Heart left ventricle (tissue), 16 donors: ENCODE measurements around the gene KRT37. TPM values are rescaled to one million over a fixed set of nuclear protein-coding genes. Genes with fewer than 3 reads are reported as not detected.
A peak's percentile ranks its signal among the peaks of the same experiment; 100 is the strongest.

Source experiments
- ATAC-seq, 4 donors: fragments of 200-7000 bp; cut with Tn5 transposase; one replicate each; pipeline ENCODE4 v1.9.1; 2020 to 2022; ENCODE audit warnings: moderate library complexity in 4 of 4, mild to moderate bottlenecking in 3 of 4, moderate number of reproducible peaks in 1 of 4
- DNase-seq, 5 donors: peaks; one replicate each; pipeline ENCODE4 v3.0.0-alpha.2; 2020
- H3K27ac ChIP-seq, 12 donors: fragments of 200-600 bp; sonication (generic) in 4 of 12; one replicate each; pipeline versions ENCODE4 v1.5.0 to v1.8.0; 2016 to 2022; ENCODE audit warnings: mild to moderate bottlenecking in 2 of 12
- H3K27me3 ChIP-seq, 9 donors: fragments of 200-600 bp; sonication (generic) in 2 of 9; one replicate each; pipeline versions ENCODE4 v1.5.1 to v1.8.0; 2016 to 2022; ENCODE audit warnings: mild to moderate bottlenecking in 3 of 9
- H3K36me3 ChIP-seq, 9 donors: fragments of 200-600 bp; sonication (generic) in 2 of 9; one replicate each; pipeline versions ENCODE4 v1.5.0 to v1.8.0; 2018 to 2022; ENCODE audit warnings: mild to moderate bottlenecking in 2 of 9
- H3K4me1 ChIP-seq, 12 donors: fragments of 200-600 bp; sonication (generic) in 4 of 12; one replicate each; pipeline versions ENCODE4 v1.5.0 to v1.8.0; 2016 to 2022; ENCODE audit warnings: mild to moderate bottlenecking in 3 of 12
- H3K4me3 ChIP-seq, 12 donors: fragments of 200-600 bp; sonication (generic) in 4 of 12; one replicate each; pipeline versions ENCODE4 v1.5.0 to v1.8.0; 2017 to 2022; ENCODE audit warnings: mild to moderate bottlenecking in 9 of 12, moderate library complexity in 4 of 12
- H3K9me3 ChIP-seq, 12 donors: fragments of 200-600 bp; sonication (generic) in 4 of 12; one replicate each; pipeline versions ENCODE4 v1.5.0 to v1.8.0; 2016 to 2022; ENCODE audit warnings: mild to moderate bottlenecking in 1 of 12
- POLR2A ChIP-seq, 2 donors: fragments of 450-650 bp; IDR thresholded peaks; one replicate each; pipeline ENCODE4 v1.6.1; 2017; ENCODE audit warnings: antibody characterized with exemption in 2 of 2, mild to moderate bottlenecking in 2 of 2, moderate library complexity in 2 of 2
- WGBS, 4 donors: extraction: QIAGEN DNeasy Blood & Tissue Kit in 2 of 4; methylation state at CpG; one replicate each; pipeline versions ENCODE4 v1.1.5 to v1.1.7; 2013 to 2018; 5-methylcytosine and 5-hydroxymethylcytosine counted together
- intact Hi-C, 10 donors: fragments of 100-400 bp; cut with DNase I; formaldehyde crosslinking; loops; one replicate each; pipeline versions ENCODE4 v1.11.1 to v1.14.2; 2022
- polyA plus RNA-seq, 2 donors: library from polyadenylated mRNA; stranded (reverse); fragments of 200-250 nt; gene quantifications; one replicate each; pipeline ENCODE4 v1.2.3, GENCODE V29; 2013
- total RNA-seq, 9 donors: library from RNA; depleted of rRNA in 2 of 9; stranded (reverse); fragments of >200 nt in 2 of 9; fragmentation: NEBNext Ultra II Directional in 3 of 9; extraction: Animal tissue kit (Norgen Biotek cat#: 25700) in 3 of 9; gene quantifications; one replicate each; pipeline versions ENCODE4 v1.1.0 to v1.2.4, GENCODE V29; 2016 to 2023
- TF ChIP-seq, protein P1 (sequence below), 12 donors: fragments of 200-600 bp; sonication (generic) in 4 of 12; IDR thresholded peaks; one replicate each; pipeline versions ENCODE4 v1.5.0 to v1.8.0; 2018 to 2022; ENCODE audit warnings: antibody characterized with exemption in 12 of 12, mild to moderate bottlenecking in 5 of 12
- donor health status: ischemic (EF 13 %, LVEDD 7.1; RV severe dilation, severe dysfunction).
- donor health status: healthy with polysubstance abuse.
- donor health status: DM: no; HTN: yes; CAD: no.
- donor health status: DM: no; HTN: no; CAD: no.
- donor health status: ischemic (EF 25% LVEDD 6.9; RV normal size, moderate dysfunction).
- donor health status: ischemic (EF 25% LVEDD 5.7; RV mildly dilated, moderate dysfunction).
- donor health status: healthy.
- donor health status: DM: yes; HTN: yes; CAD: no.
- donor health status: ischemic (EF 35%, LVEDD 5.7; RV mildly dilated, moderate dysfunction).
- donor health status: nonischemic (EF 11% LVEDD 7.7; RV severe dilation, severe dysfunction).
- donor health status: DM: yes; HTN: yes; CAD: no.
- donor health status: PGD.
- donor health status: ischemic (EF 29% LVEDD 5.4; RV normal size, mild dysfunction).
- donor health status: nonischemic (EF 23%, LVEDD 6.1; RV moderate dilation, normal function).

Gene KRT37
- total and polyA plus RNA-seq, 11 donors = not detected

DNA sequence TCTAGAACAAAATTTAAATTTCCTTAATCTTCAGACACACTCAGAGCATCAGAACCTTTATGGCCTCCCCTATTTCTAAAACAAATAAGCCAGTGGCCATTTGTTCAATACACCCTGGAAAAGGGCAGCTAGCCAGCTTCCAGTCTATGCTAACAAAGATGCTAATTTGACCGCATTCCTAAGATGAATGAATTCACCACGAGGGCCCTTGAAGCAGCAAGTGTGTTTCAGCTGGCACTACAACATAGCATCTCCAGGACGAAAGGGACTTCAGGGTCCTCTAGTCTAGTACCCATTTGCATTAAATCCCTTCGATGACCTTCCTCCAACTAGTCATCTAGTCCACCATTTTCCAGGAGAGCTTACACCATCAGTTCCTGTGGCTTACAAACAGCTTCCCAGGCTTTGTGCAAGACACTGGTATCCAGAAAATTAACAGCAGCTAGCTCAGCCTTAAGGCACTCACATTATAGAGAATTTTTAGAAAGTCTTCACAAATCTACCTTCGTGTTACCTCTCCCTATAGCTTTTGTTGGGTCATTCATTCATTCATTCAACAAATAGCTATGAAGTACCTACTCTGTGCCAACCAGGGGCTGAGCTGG is 10.9 kb downstream of the KRT37 start:
- intact Hi-C loops = no loop called here
- no peak for TF ChIP-seq POLR2A (IDR thresholded peaks at IDR 0.05)
- TF ChIP-seq, protein P1, sequence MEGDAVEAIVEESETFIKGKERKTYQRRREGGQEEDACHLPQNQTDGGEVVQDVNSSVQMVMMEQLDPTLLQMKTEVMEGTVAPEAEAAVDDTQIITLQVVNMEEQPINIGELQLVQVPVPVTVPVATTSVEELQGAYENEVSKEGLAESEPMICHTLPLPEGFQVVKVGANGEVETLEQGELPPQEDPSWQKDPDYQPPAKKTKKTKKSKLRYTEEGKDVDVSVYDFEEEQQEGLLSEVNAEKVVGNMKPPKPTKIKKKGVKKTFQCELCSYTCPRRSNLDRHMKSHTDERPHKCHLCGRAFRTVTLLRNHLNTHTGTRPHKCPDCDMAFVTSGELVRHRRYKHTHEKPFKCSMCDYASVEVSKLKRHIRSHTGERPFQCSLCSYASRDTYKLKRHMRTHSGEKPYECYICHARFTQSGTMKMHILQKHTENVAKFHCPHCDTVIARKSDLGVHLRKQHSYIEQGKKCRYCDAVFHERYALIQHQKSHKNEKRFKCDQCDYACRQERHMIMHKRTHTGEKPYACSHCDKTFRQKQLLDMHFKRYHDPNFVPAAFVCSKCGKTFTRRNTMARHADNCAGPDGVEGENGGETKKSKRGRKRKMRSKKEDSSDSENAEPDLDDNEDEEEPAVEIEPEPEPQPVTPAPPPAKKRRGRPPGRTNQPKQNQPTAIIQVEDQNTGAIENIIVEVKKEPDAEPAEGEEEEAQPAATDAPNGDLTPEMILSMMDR (IDR thresholded peaks at IDR 0.05) = no peak
- peaks cover 0 to 14% (median 4%) of the 10 kb centered on the region in 12 donors for H3K4me1 ChIP-seq
- ATAC-seq = no peak
- H3K36me3 ChIP-seq = no peaks in the 10 kb centered on the region
- H3K27ac ChIP-seq = no peak overlapping the region
- no peaks in the 10 kb centered on the region for H3K9me3 ChIP-seq
- no peaks in the 10 kb centered on the region for H3K27me3 ChIP-seq
- H3K4me3 ChIP-seq = no peak overlapping the region
- WGBS, 4 donors = 57 to 69% (median 62%) methylated on average over 5 of the region's 5 CpGs
- no peak for DNase-seq

DNA sequence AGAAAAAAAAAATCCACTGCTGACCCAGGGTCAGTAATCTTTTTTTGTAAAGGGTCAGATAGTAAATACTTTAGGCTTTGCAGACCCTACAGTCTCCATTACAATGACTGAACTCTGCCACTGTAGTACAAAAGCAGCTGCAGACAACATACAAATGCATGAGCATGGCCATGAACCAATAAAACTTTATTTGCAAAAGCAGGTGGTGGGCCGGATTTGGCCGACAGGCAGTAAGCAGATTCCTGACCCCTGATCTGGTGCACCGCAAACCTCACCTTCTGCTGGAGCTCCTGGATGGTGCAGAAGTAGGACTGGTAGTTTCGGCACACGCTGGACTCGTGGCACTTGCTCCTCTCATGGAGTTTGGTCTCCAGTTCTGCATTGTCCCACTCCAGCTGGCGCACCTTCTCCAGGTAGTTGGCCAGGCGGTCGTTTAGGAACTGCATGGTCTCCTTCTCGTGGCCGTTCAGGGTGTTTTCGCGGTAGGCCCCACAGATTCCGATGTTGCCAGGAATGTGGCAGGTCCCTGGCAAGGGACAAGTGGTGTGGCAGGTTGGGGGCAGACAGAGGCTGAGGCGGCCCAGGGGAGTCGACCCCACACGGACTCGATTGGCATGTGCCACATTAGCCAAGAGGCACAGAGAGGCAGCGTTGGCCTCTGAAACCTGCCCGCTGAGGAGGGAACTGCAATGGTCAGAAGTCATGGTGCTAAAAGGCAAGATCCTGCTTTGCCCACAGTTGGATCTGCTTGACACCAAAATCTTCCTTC is 13.1 kb downstream of the KRT37 start:
- Histone ChIP-seq H3K36me3 (no peaks in the 10 kb centered on the region), H3K4me1 (peaks cover 0 to 8% (median 0%) of the 10 kb centered on the region in 12 donors), H3K4me3 (no peak overlapping the region), H3K9me3 (no peaks in the 10 kb centered on the region), H3K27me3 (no peaks in the 10 kb centered on the region), H3K27ac (no peak overlapping the region)
- 92 to 93% (median 92%) methylated on average over 20 of the region's 20 CpGs for WGBS, 4 donors
- ATAC-seq (no peak), DNase-seq (no peak)
- intact Hi-C loops = no loop called here
- TF ChIP-seq, protein P1 (IDR thresholded peaks at IDR 0.05) = no peak
- no peak for TF ChIP-seq POLR2A (IDR thresholded peaks at IDR 0.05)

DNA sequence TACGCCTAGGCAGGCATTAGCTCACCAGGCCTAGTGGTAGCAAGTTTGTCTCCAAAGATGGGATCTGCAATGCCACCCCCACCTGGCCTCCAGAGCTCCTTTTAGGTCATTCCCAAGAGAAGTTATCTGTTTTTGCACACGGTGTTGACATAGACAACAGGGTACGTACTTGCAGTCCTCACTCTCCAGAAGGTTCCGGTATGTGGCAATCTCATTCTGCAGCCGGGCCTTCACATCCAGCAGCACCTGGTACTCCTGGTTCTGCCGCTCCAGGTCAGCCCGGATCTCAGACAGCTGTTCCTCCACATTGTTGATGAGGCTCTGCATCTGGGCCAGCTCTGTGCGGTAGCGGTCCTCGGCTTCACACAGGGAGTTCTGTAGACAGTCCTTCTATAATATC is 17.2 kb downstream of the KRT37 start:
- Histone ChIP-seq H3K36me3 (no peaks in the 10 kb centered on the region), H3K27ac (no peak overlapping the region), H3K4me1 (peaks cover 0 to 9% (median 0%) of the 10 kb centered on the region in 12 donors), H3K9me3 (no peaks in the 10 kb centered on the region), H3K4me3 (no peak overlapping the region), H3K27me3 (no peaks in the 10 kb centered on the region)
- ATAC-seq (no peak), DNase-seq (no peak)
- WGBS, 4 donors = 91 to 97% (median 93%) methylated on average over 8 to 10 of the region's 10 CpGs
- no peak for TF ChIP-seq POLR2A (IDR thresholded peaks at IDR 0.05)
- TF ChIP-seq, protein P1 (IDR thresholded peaks at IDR 0.05) = no peak
- intact Hi-C loops = loop anchor here in 2 of 10 donors (10.0 kb wide), 2 partner anchors 88 to 258 kb away; no protein-coding TSS in a partner anchor

DNA sequence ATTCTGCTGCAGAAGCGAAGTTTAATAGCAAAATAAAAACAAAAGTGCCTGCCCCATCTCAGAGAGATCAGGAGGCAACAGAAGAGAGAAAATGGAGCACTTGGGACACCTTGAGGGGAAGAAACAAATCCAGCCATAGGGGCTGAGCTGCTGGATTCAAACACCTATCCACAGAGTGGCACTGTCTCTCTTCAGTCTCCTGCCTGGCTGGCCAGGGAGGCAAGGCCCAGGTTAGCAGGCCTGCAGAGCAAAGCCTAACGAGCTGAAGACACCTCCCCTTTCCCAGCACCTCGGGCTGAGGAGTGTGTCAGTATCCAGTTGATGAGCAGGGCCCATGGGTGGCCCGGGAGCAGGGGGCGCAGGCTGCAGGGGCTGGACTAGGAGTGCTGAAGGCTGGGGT is 18.2 kb downstream of the KRT37 start:
- intact Hi-C loops = loop anchor here in 2 of 10 donors (10.0 kb wide), 2 partner anchors 89 to 259 kb away; no protein-coding TSS in a partner anchor
- peaks cover 0 to 9% (median 0%) of the 10 kb centered on the region in 12 donors for H3K4me1 ChIP-seq
- no peak overlapping the region for H3K4me3 ChIP-seq
- no peak for DNase-seq
- TF ChIP-seq, protein P1 (IDR thresholded peaks at IDR 0.05) = peak in 2 of 12 donors; percentile 7 to 23
- no peak for TF ChIP-seq POLR2A (IDR thresholded peaks at IDR 0.05)
- no peaks in the 10 kb centered on the region for H3K9me3 ChIP-seq
- no peaks in the 10 kb centered on the region for H3K27me3 ChIP-seq
- 49 to 66% (median 54%) methylated on average over 5 of the region's 5 CpGs for WGBS, 4 donors
- peak in 1 of 4 donors; percentile 47 for ATAC-seq
- H3K27ac ChIP-seq = no peak overlapping the region
- H3K36me3 ChIP-seq = no peaks in the 10 kb centered on the region
